Endothelial cell of umbilical vein (primary cell): Measurements from ENCODE around the gene KCNQ2. TPM values are rescaled to one million over a fixed set of nuclear protein-coding genes. Genes with fewer than 3 reads are reported as not detected.

ENCODE experiments used
- BruUV-seq: library from RNA; stranded (reverse); fragments of 400-500 nt; replicated peaks from 2 replicates; lab custom pipeline; 2021; lab: Mats Ljungman, UMichigan
- CTCF ChIA-PET: fragments of 300-600, 350-600 bp; sonication (Branson Sonifier 250); formaldehyde crosslinking; loops from one replicate; lab custom pipeline; 2021; ENCODE audit warnings: antibody characterized with exemption, inconsistent platforms; lab: Charles Lee
- POLR2A ChIA-PET: fragments of 300-600, 350-600 bp; sonication (Branson Sonifier 250); formaldehyde crosslinking; loops from one replicate; lab custom pipeline; 2021; ENCODE audit warnings: antibody characterized with exemption, inconsistent platforms; lab: Charles Lee
- DNase-seq: peaks from one replicate; pipeline ENCODE4 v3.0.0-alpha.2; 2011; ENCODE audit warnings: low read depth, low spot score
- FAIRE-seq: peaks from 2 replicates; lab custom pipeline; 2011; peaks lifted over from hg19 to GRCh38; lab: Jason Lieb, UNC
- H2AFZ ChIP-seq: 2 replicates; pipeline ENCODE4 v1.6.0; 2012; ENCODE audit warnings: low read depth, low read length, control low read depth, inconsistent platforms
- H3K27ac ChIP-seq: 2 replicates; pipeline ENCODE4 v1.5.1; 2011; ENCODE audit warnings: low read depth, mild to moderate bottlenecking, control low read depth, low read length, moderate library complexity; ENCODE audit not compliant: insufficient read depth
- H3K27me3 ChIP-seq, 2 experiments: 2 replicates each; pipeline versions ENCODE4 v1.6.0 to v1.6.1; 2011; ENCODE audit warnings: low read length in 2 of 2, mixed read lengths in 1 of 2; ENCODE audit not compliant: control insufficient read depth in 2 of 2, insufficient read depth in 2 of 2
- H3K36me3 ChIP-seq, 2 experiments: 2 replicates in 1 of 2; 3 replicates in 1 of 2; pipeline ENCODE4 v1.5.1; 2011; ENCODE audit warnings: low read length in 2 of 2, mild to moderate bottlenecking in 1 of 2, moderate library complexity in 1 of 2; ENCODE audit not compliant: control insufficient read depth in 2 of 2, insufficient read depth in 2 of 2; ENCODE audit errors: extremely low read depth in 1 of 2
- H3K4me1 ChIP-seq: 3 replicates; pipeline ENCODE4 v1.5.1; 2011; ENCODE audit warnings: mild to moderate bottlenecking, low read length; ENCODE audit not compliant: control insufficient read depth, insufficient read depth; ENCODE audit errors: extremely low read depth
- H3K4me2 ChIP-seq: 2 replicates; pipeline ENCODE4 v1.6.1; 2011; ENCODE audit warnings: low read length, control low read depth, mixed read lengths; ENCODE audit not compliant: insufficient read depth
- H3K4me3 ChIP-seq, 3 experiments: fragments of 200-600 bp in 1 of 3; sonication (generic), shearing (Covaris generic) in 1 of 3; replicated peaks in 1 of 3; 2 replicates each; pipeline ENCODE4 v1.5.1; 2011 to 2016; ENCODE audit warnings: control low read depth in 3 of 3, low read length in 3 of 3, mild to moderate bottlenecking in 2 of 3, inconsistent platforms in 1 of 3, low read depth in 1 of 3, moderate library complexity in 1 of 3; ENCODE audit not compliant: insufficient read depth in 1 of 3
- H3K79me2 ChIP-seq: 2 replicates; pipeline ENCODE4 v1.6.0; 2012; ENCODE audit warnings: low read length, inconsistent platforms; ENCODE audit not compliant: control insufficient read depth, insufficient read depth
- H3K9ac ChIP-seq: replicated peaks from 2 replicates; pipeline ENCODE3; 2011; ENCODE audit warnings: low read length, control low read depth; ENCODE audit not compliant: insufficient read depth; ENCODE audit errors: extremely low read depth
- H3K9me1 ChIP-seq: replicated peaks from 3 replicates; pipeline ENCODE4 v1.6.0; 2011; ENCODE audit warnings: mild to moderate bottlenecking, low read length; ENCODE audit not compliant: control insufficient read depth, insufficient read depth; ENCODE audit errors: extremely low read depth
- H3K9me3 ChIP-seq: replicated peaks from 2 replicates; pipeline ENCODE4 v1.5.1; 2012; ENCODE audit warnings: low read length, inconsistent platforms; ENCODE audit not compliant: control insufficient read depth, insufficient read depth
- H4K20me1 ChIP-seq: replicated peaks from 2 replicates; pipeline ENCODE3; 2011; ENCODE audit warnings: mild to moderate bottlenecking, low read length; ENCODE audit not compliant: control insufficient read depth, insufficient read depth; ENCODE audit errors: extremely low read depth
- EZH2 ChIP-seq: IDR thresholded peaks from 2 replicates; pipeline ENCODE4 v1.6.1; 2012; ENCODE audit warnings: borderline replicate concordance, low read depth, mild to moderate bottlenecking, moderate library complexity, low read length, inconsistent platforms; ENCODE audit not compliant: severe bottlenecking
- FOS ChIP-seq: IDR thresholded peaks from 2 replicates; pipeline ENCODE4 v1.6.1; 2011; ENCODE audit warnings: mild to moderate bottlenecking, low read length, moderate library complexity, borderline replicate concordance; ENCODE audit not compliant: insufficient read depth
- GATA2 ChIP-seq: IDR thresholded peaks from 2 replicates; pipeline ENCODE4 v1.7.0; 2011; ENCODE audit warnings: low read depth, mild to moderate bottlenecking, moderate library complexity, mixed read lengths, low read length; ENCODE audit not compliant: insufficient read length, insufficient read depth
- JUN ChIP-seq: IDR thresholded peaks from 2 replicates; pipeline ENCODE4 v1.6.1; 2011; ENCODE audit warnings: borderline replicate concordance, low read depth; ENCODE audit not compliant: insufficient read length, insufficient read depth
- MAX ChIP-seq: IDR thresholded peaks from 2 replicates; pipeline ENCODE4 v1.6.1; 2011; ENCODE audit not compliant: insufficient read depth, insufficient read length
- MYC ChIP-seq: IDR thresholded peaks from one replicate; pipeline ENCODE4 v1.6.1; 2011; ENCODE audit warnings: mild to moderate bottlenecking, low read depth, low read length
- POLR2A ChIP-seq: IDR thresholded peaks from 2 replicates; pipeline ENCODE4 v1.6.1; 2012; ENCODE audit warnings: low read depth, mild to moderate bottlenecking, control low read depth, low read length
- POLR2AphosphoS5 ChIP-seq: IDR thresholded peaks from 2 replicates; pipeline ENCODE4 v1.6.1; 2012; ENCODE audit warnings: low read depth, mild to moderate bottlenecking, control low read depth, low read length, moderate library complexity; ENCODE audit not compliant: insufficient read depth
- dilution Hi-C: fragments of 300-500 bp; cut with MboI; formaldehyde crosslinking; loops from one replicate; pipeline ENCODE4 v1.15.0; 2019; ENCODE audit warnings: low sequenced_read_pairs; ENCODE audit not compliant: extremely low pct_ligation_motif_present
- intact Hi-C: fragments of 100-400 bp; cut with micrococcal nuclease; formaldehyde crosslinking; loops from one replicate; pipeline ENCODE4 v1.10.0; 2022
- polyA plus RNA-seq, 4 experiments: library from polyadenylated mRNA; depleted of rRNA in 3 of 4; stranded (reverse) in 3 of 4; unstranded in 1 of 4; fragments of >200 nt; gene quantifications; 2 replicates each; pipeline versions ENCODE4 v1.2.1 to v1.2.3, GENCODE V29; 2011 to 2012; ENCODE audit warnings: missing spikeins in 1 of 4
- total RNA-seq: library from RNA; stranded (reverse); gene quantifications from 2 replicates; pipeline ENCODE4 v1.2.3, GENCODE V29; 2021
- TF ChIP-seq, protein P1 (sequence below), 2 donors: IDR thresholded peaks; 1 replicate in 1 of 2; 2 replicates in 1 of 2; pipeline ENCODE4 v1.5.1; 2011; ENCODE audit warnings: low read length in 2 of 2, mild to moderate bottlenecking in 2 of 2, moderate library complexity in 2 of 2, control low read depth in 1 of 2, inconsistent platforms in 1 of 2, low read depth in 1 of 2; ENCODE audit not compliant: insufficient read depth in 1 of 2; ENCODE audit errors: extremely low read depth in 1 of 2

KCNQ2 gene
- total and polyA plus RNA-seq, 2 donors (not counting 3 experiments of a cell fraction or from before 2014, with no cell fraction given), result not detected

- no peak for TF ChIP-seq POLR2AphosphoS5
- TF ChIP-seq JUN, result no peak
- Histone ChIP-seq H4K20me1 (no peaks in the 10 kb centered on the region), H3K79me2 (no peaks in the 10 kb centered on the region), H3K4me1 (no peaks in the 10 kb centered on the region), H3K4me2 (no peak overlapping the region), H3K36me3 (no peaks in the 10 kb centered on the region), H3K9me3 (no peaks in the 10 kb centered on the region), H3K9me1 (no peaks in the 10 kb centered on the region), H3K9ac (no peak overlapping the region), H3K4me3 (no peak overlapping the region), H2AFZ (no peak overlapping the region), H3K27me3 (no peaks in the 10 kb centered on the region), H3K27ac (no peak overlapping the region)
- ChIA-PET CTCF (interaction anchor here (1.0 kb wide), 1 partner anchor 132 kb away, joined by 4 read pairs; no protein-coding TSS in a partner anchor), POLR2A (no interaction called here)
- no TSS peak for BruUV-seq
- dilution Hi-C loops (no loop called here), intact Hi-C loops (no loop called here)
- no peak for DNase-seq
- no peak for FAIRE-seq
Measured at GRCh38 chr20:63354636-63355350, 117.7 kb downstream of the KCNQ2 start.

DNA sequence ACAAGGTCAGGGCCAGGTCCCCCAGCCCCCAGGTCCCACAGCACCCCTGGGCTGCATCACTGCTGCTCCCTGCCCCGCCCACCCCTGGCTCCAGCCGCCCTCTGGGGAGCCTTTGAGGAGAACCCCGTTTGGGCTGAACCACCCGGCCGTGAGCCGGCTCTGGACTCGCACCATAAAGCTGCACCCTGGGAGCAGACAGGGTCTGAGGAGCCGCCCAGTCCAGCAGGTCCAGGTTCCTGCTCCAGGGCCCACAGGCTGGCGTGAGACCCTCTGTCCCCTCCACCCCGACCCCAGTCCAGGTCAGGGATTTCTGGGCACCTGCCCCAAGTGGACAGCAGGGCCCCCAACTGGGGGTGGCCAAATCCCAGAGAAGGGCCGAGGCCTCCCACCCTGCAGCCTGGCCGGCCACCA lies 119.6 kb downstream of the KCNQ2 start:
- H2AFZ ChIP-seq, result no peak overlapping the region
- no peak overlapping the region for H3K4me3 ChIP-seq
- no peak for FAIRE-seq
- intact Hi-C loops (no loop called here), dilution Hi-C loops (no loop called here)
- no peaks in the 10 kb centered on the region for H3K36me3 ChIP-seq
- H4K20me1 ChIP-seq, result no peaks in the 10 kb centered on the region
- no TSS peak for BruUV-seq
- no peak for TF ChIP-seq POLR2A
- no peak for TF ChIP-seq GATA2
- TF ChIP-seq, protein P1, sequence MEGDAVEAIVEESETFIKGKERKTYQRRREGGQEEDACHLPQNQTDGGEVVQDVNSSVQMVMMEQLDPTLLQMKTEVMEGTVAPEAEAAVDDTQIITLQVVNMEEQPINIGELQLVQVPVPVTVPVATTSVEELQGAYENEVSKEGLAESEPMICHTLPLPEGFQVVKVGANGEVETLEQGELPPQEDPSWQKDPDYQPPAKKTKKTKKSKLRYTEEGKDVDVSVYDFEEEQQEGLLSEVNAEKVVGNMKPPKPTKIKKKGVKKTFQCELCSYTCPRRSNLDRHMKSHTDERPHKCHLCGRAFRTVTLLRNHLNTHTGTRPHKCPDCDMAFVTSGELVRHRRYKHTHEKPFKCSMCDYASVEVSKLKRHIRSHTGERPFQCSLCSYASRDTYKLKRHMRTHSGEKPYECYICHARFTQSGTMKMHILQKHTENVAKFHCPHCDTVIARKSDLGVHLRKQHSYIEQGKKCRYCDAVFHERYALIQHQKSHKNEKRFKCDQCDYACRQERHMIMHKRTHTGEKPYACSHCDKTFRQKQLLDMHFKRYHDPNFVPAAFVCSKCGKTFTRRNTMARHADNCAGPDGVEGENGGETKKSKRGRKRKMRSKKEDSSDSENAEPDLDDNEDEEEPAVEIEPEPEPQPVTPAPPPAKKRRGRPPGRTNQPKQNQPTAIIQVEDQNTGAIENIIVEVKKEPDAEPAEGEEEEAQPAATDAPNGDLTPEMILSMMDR (IDR thresholded peaks at IDR 0.05; ENCODE audit: extremely low read depth in 1 of 2, insufficient read depth in 1 of 2, low read depth in 1 of 2, low read length in 2 of 2), result no peak
- no peak for TF ChIP-seq MYC
- no peak for TF ChIP-seq FOS
- no peak for TF ChIP-seq EZH2
- no peak for TF ChIP-seq MAX
- TF ChIP-seq POLR2AphosphoS5, result no peak
- no peak for TF ChIP-seq JUN
- no peak overlapping the region for H3K4me2 ChIP-seq
- H3K27ac ChIP-seq, result no peak overlapping the region
- CTCF ChIA-PET, result no interaction called here
- H3K9ac ChIP-seq, result no peak overlapping the region
- POLR2A ChIA-PET, result no interaction called here
- no peaks in the 10 kb centered on the region for H3K79me2 ChIP-seq
- H3K4me1 ChIP-seq, result no peaks in the 10 kb centered on the region
- no peaks in the 10 kb centered on the region for H3K9me1 ChIP-seq
- no peaks in the 10 kb centered on the region for H3K9me3 ChIP-seq
- no peaks in the 10 kb centered on the region for H3K27me3 ChIP-seq
- DNase-seq, result no peak
